ENCODE measurements around the gene STK38. TPM values are rescaled to one million over a fixed set of nuclear protein-coding genes. Genes with fewer than 3 reads are reported as not detected.

STK38 gene
- total and polyA plus RNA-seq, 2 of the 4 experiments (the other 2 are of a cell fraction), result 10.6 to 19.7 TPM

- dilution Hi-C loops (cut with HindIII; ENCODE audit: low sequenced_read_pairs, unreplicated experiment), result no loop called here
- no peak overlapping the region for H3K9ac ChIP-seq (ENCODE audit: low read depth, low read length)
- H4K91ac ChIP-seq (ENCODE audit: insufficient read depth, low read depth, low read length), result no peak overlapping the region
- H3K27me3 ChIP-seq (ENCODE audit: control insufficient read depth, insufficient read depth, low read length), result no peaks in the 10 kb centered on the region
- no peak overlapping the region for H3K56ac ChIP-seq (ENCODE audit: extremely low read depth, insufficient read depth, low read length)
- WGBS, 2 experiments (ENCODE audit: extremely low coverage in 2 of 2, insufficient read length in 1 of 2), result no CpG with 5 or more reads among the region's 1 CpG
- H2AFZ ChIP-seq (replicated peaks; ENCODE audit: low read length, poor library complexity), result no peak overlapping the region
- H3K9me3 ChIP-seq (ENCODE audit: control insufficient read depth, insufficient read depth, low read length), result no peaks in the 10 kb centered on the region
- H3K9me1 ChIP-seq (ENCODE audit: insufficient read depth, low read length), result peaks cover 14% of the 10 kb centered on the region
- H4K8ac ChIP-seq (ENCODE audit: low read depth in 2 of 2, low read length in 2 of 2), result no peak overlapping the region
- H2BK120ac ChIP-seq (ENCODE audit: low read depth, low read length), result no peak overlapping the region
- in situ Hi-C loops (cut with MboI; ENCODE audit: low sequenced_read_pairs), result no loop called here
- TF ChIP-seq, protein P1, sequence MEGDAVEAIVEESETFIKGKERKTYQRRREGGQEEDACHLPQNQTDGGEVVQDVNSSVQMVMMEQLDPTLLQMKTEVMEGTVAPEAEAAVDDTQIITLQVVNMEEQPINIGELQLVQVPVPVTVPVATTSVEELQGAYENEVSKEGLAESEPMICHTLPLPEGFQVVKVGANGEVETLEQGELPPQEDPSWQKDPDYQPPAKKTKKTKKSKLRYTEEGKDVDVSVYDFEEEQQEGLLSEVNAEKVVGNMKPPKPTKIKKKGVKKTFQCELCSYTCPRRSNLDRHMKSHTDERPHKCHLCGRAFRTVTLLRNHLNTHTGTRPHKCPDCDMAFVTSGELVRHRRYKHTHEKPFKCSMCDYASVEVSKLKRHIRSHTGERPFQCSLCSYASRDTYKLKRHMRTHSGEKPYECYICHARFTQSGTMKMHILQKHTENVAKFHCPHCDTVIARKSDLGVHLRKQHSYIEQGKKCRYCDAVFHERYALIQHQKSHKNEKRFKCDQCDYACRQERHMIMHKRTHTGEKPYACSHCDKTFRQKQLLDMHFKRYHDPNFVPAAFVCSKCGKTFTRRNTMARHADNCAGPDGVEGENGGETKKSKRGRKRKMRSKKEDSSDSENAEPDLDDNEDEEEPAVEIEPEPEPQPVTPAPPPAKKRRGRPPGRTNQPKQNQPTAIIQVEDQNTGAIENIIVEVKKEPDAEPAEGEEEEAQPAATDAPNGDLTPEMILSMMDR (conservative IDR thresholded peaks at IDR 0.05; ENCODE audit: low read depth, low read length), result no peak
- no peak for TF ChIP-seq MAZ (IDR thresholded peaks at IDR 0.05; ENCODE audit: borderline replicate concordance, low read depth, low read length)
- no peak for TF ChIP-seq MAFK (IDR thresholded peaks at IDR 0.05; ENCODE audit: low read depth, low read length)
- TF ChIP-seq CHD1 (IDR thresholded peaks at IDR 0.05; ENCODE audit: low read depth, low read length), result no peak
- TF ChIP-seq FOS (IDR thresholded peaks at IDR 0.05; ENCODE audit: low read depth, low read length), result no peak
- TF ChIP-seq RFX5 (IDR thresholded peaks at IDR 0.05; ENCODE audit: low read depth, low read length), result no peak
- no peak for TF ChIP-seq BHLHE40 (IDR thresholded peaks at IDR 0.05; ENCODE audit: low read depth, low read length)
- TF ChIP-seq SMC3 (IDR thresholded peaks at IDR 0.05; ENCODE audit: low read depth, low read length), result no peak
- TF ChIP-seq POLR2A (IDR thresholded peaks at IDR 0.05; ENCODE audit: low read depth, low read length), result no peak
- TF ChIP-seq RAD21 (IDR thresholded peaks at IDR 0.05; ENCODE audit: low read length), result no peak
- no peak for TF ChIP-seq RCOR1 (IDR thresholded peaks at IDR 0.05; ENCODE audit: insufficient replicate concordance, low read length)
- no peak for TF ChIP-seq MXI1 (IDR thresholded peaks at IDR 0.05; ENCODE audit: borderline replicate concordance, low read depth, low read length)
- TF ChIP-seq NFE2L2 (IDR thresholded peaks at IDR 0.05; ENCODE audit: low read depth, low read length), result no peak
- TF ChIP-seq CEBPB (IDR thresholded peaks at IDR 0.05; ENCODE audit: low read depth, low read length), result no peak
- TF ChIP-seq ELK1 (IDR thresholded peaks at IDR 0.05; ENCODE audit: borderline replicate concordance, low read depth, low read length), result no peak
- ChIA-PET CTCF (interaction anchor here (1.3 kb wide), 1 partner anchor 12 kb away, joined by 5 read pairs; no protein-coding TSS in a partner anchor), POLR2A (ENCODE audit: unreplicated experiment) (no interaction called here)
- H2BK5ac ChIP-seq (ENCODE audit: low read depth, low read length, poor library complexity, severe bottlenecking), result no peak overlapping the region
- peaks cover 0 to 62% of the 10 kb centered on the region in 2 experiments; a peak in 2 of 4 replicates for H3K79me1 ChIP-seq (ENCODE audit: low read depth in 1 of 2, low read length in 2 of 2)
- BruUV-seq (replicated peaks), result no TSS peak
- intact Hi-C loops (cut with micrococcal nuclease), result no loop called here
- peaks cover 19% of the 10 kb centered on the region; the same call in 1 of the 2 replicates for H4K20me1 ChIP-seq (ENCODE audit: insufficient read depth, low read length)
- no peak overlapping the region for H2BK15ac ChIP-seq (ENCODE audit: low read depth, low read length)
- peaks cover 26% of the 10 kb centered on the region for H3K36me3 ChIP-seq (ENCODE audit: control insufficient read depth, insufficient read depth, low read length)
- H3K14ac ChIP-seq (replicated peaks; ENCODE audit: low read depth, low read length), result no peak overlapping the region
- H2BK20ac ChIP-seq (ENCODE audit: low read depth, low read length), result no peak overlapping the region; the same call in 1 of the 2 replicates
- ATAC-seq (ENCODE audit: low read depth) (no peak), DNase-seq (no peak)
- H4K5ac ChIP-seq (ENCODE audit: low read depth, low read length), result no peak overlapping the region
- H2AK5ac ChIP-seq (ENCODE audit: low read depth, low read length), result no peak overlapping the region
- H3K27ac ChIP-seq (ENCODE audit: insufficient read depth, low read length), result no peak overlapping the region
- H3K4me1 ChIP-seq (ENCODE audit: control insufficient read depth, insufficient read depth, low read length), result peaks cover 4% of the 10 kb centered on the region
- H3K4me3 ChIP-seq (ENCODE audit: insufficient read depth, low read depth, low read length), result no peak overlapping the region
- no peak overlapping the region for H3K23ac ChIP-seq (ENCODE audit: low read depth, low read length)
- no peak overlapping the region for H3K4ac ChIP-seq (ENCODE audit: low read depth, low read length)
- H3K4me2 ChIP-seq (ENCODE audit: low read depth, low read length), result no peak overlapping the region
- no peak overlapping the region for H2AK9ac ChIP-seq (replicated peaks; ENCODE audit: low read depth, low read length, poor library complexity)
- H3K18ac ChIP-seq (ENCODE audit: low read depth, low read length), result no peak overlapping the region
These were observed 54.7 kb downstream of the STK38 start for GRCh38 chr6:36492621-36493020.
